PFSK-1 (cell line): ENCODE data around the gene MGST1.

Experiments
- POLR2AphosphoS5 ChIP-seq: IDR thresholded peaks from 2 replicates; pipeline ENCODE4 v1.6.1; 2012; ENCODE audit warnings: low read depth, mild to moderate bottlenecking, control low read depth, low read length, moderate library complexity
- SIN3A ChIP-seq: IDR thresholded peaks from 2 replicates; pipeline ENCODE4 v1.6.1; 2012; ENCODE audit warnings: mild to moderate bottlenecking, low read length, moderate library complexity, borderline replicate concordance; ENCODE audit not compliant: insufficient read depth
- TF ChIP-seq, protein P1 (sequence below), 2 experiments: IDR thresholded peaks; 2 replicates each; pipeline versions ENCODE4 v1.6.1 to v1.8.0; 2011 to 2012; ENCODE audit warnings: low read depth in 2 of 2, low read length in 2 of 2, control low read depth in 1 of 2, inconsistent platforms in 1 of 2, mild to moderate bottlenecking in 1 of 2, moderate library complexity in 1 of 2; ENCODE audit not compliant: insufficient read depth in 1 of 2

DNA sequence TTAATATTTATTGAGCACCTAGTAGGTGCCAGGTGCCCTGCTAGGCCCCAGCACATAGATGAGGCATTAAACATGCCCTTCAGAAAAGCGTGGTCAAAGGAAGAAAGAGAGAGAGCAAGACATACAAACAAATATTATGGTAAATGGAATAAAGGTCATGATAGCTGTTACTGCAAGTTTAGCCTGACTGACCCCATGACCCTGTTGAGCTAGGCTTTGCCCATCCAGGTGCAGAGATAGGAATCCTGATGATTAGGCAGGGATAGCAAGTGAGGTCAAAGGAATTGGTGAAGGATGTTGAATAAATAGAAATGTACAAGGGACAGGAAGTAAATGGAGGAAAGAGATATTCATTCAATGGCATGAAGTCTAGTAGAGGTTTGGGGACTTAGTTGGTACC, 36.5 kb upstream of the MGST1 start:
- no peak for TF ChIP-seq SIN3A
- TF ChIP-seq POLR2AphosphoS5 = no peak
- TF ChIP-seq, protein P1, sequence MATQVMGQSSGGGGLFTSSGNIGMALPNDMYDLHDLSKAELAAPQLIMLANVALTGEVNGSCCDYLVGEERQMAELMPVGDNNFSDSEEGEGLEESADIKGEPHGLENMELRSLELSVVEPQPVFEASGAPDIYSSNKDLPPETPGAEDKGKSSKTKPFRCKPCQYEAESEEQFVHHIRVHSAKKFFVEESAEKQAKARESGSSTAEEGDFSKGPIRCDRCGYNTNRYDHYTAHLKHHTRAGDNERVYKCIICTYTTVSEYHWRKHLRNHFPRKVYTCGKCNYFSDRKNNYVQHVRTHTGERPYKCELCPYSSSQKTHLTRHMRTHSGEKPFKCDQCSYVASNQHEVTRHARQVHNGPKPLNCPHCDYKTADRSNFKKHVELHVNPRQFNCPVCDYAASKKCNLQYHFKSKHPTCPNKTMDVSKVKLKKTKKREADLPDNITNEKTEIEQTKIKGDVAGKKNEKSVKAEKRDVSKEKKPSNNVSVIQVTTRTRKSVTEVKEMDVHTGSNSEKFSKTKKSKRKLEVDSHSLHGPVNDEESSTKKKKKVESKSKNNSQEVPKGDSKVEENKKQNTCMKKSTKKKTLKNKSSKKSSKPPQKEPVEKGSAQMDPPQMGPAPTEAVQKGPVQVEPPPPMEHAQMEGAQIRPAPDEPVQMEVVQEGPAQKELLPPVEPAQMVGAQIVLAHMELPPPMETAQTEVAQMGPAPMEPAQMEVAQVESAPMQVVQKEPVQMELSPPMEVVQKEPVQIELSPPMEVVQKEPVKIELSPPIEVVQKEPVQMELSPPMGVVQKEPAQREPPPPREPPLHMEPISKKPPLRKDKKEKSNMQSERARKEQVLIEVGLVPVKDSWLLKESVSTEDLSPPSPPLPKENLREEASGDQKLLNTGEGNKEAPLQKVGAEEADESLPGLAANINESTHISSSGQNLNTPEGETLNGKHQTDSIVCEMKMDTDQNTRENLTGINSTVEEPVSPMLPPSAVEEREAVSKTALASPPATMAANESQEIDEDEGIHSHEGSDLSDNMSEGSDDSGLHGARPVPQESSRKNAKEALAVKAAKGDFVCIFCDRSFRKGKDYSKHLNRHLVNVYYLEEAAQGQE (IDR thresholded peaks at IDR 0.05; ENCODE audit: insufficient read depth in 1 of 2, low read depth in 2 of 2, low read length in 2 of 2) = no peak
